AG09319 (cell line): Measurements from ENCODE around the gene DIP2C.

Source experiments
- DNase-seq: peaks from one replicate; pipeline ENCODE4 v3.0.0-alpha.2; 2010; ENCODE audit warnings: low read depth; ENCODE audit errors: extremely low read depth
- TF ChIP-seq, protein P1 (sequence below): IDR thresholded peaks from 2 replicates; pipeline ENCODE4 v1.5.1; 2011; ENCODE audit warnings: low read depth, mild to moderate bottlenecking, inconsistent platforms, low read length, moderate library complexity

The DIP2C gene

DNA sequence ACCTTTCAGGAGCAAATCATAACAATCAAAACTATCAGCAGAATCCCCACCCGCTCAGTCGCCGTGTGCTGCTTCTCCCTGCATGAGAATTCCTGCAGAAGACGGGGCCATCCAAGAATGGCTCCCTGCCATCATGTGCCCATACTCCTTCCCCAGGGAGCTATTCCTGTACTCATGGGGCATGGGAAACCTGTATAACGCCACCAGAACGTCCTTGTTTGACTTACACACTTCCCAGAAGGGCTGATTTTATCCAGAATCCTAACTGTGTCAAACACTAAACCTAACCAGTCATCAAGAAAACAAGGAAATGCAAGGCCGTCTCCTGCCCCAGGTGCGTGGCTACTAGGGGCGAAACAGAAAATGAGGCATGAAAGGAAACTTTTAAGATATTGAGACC is 16.0 kb downstream of the DIP2C start:
- DNase-seq = no peak

DNA sequence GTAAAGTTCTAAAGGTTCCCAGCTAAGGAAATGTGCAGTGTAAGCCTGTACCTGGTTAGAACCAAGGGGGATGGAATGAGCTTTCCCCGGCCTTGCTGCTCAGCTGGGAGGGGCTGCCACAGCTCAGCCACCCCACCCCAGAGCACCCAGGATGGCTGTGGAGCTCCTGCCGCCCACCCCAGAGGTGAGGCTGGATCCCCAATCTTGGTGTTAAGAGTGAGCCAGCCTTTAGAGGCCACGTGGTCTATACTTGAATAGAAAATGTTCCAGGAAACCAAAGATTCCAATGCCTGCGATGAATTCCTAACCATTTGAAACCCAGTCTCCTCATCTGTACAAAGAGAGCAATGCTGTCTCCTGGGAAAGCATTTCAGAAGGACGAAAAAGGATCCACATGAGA is 16.5 kb downstream of the DIP2C start:
- TF ChIP-seq, protein P1, sequence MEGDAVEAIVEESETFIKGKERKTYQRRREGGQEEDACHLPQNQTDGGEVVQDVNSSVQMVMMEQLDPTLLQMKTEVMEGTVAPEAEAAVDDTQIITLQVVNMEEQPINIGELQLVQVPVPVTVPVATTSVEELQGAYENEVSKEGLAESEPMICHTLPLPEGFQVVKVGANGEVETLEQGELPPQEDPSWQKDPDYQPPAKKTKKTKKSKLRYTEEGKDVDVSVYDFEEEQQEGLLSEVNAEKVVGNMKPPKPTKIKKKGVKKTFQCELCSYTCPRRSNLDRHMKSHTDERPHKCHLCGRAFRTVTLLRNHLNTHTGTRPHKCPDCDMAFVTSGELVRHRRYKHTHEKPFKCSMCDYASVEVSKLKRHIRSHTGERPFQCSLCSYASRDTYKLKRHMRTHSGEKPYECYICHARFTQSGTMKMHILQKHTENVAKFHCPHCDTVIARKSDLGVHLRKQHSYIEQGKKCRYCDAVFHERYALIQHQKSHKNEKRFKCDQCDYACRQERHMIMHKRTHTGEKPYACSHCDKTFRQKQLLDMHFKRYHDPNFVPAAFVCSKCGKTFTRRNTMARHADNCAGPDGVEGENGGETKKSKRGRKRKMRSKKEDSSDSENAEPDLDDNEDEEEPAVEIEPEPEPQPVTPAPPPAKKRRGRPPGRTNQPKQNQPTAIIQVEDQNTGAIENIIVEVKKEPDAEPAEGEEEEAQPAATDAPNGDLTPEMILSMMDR = no peak
- no peak for DNase-seq

More for the DNA sequence above, 16.0 kb downstream of the DIP2C start:
- TF ChIP-seq, protein P1 = no peak

DNA sequence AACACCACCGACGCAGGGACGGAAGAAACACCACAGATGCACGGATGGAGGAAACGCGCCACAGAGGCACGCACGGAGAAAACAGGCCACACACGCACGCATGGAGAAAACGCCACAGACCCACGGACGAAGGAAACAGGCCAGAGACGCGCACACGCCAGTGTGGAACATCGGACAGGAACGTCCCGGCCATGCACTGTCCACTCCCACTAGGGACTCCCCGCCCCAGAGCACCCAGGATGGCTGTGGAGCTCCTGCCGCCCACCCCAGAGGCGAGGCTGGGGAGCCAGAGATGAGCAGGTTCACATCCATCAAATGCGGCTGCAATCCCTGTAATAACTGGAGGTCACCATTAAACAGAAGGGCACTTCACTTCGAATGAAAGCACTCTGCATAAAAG is 17.3 kb downstream of the DIP2C start:
- TF ChIP-seq, protein P1 = no peak
- no peak for DNase-seq

DNA sequence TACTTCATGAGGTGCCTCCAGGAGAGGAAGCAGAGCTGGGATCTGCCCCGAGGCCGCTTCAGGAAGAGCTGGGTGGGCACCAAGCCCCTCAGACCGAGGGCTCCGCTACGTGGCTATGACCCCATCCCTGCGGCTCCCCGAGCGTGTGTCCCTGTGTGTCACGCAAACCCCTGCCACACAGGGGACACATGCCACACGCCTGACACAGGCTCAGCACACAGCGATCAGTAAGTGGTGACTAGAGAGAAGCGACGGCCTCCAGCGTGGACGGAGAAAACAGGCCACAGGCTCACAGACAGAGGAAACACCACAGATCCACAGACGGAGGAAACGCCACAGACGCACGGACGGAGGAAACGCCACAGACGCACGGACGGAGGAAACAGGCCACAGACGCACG is 18.5 kb downstream of the DIP2C start:
- TF ChIP-seq, protein P1 = no peak
- DNase-seq = no peak

DNA sequence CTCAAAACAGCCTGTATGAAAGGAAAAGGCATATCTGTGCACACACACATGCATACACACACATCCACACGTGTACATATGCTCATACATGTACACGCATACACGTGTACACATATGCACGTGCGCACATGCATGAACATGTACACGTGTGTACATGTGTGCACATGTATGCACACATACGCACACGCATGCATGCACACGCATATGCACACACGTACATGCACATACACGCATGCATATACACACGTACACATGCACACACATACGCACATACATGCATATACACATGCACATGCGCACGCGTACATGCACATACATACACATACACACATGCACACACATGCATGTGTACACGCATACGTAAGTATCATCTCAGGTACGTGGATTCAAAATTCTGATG is 19.4 kb downstream of the DIP2C start:
- no peak for DNase-seq

DNA sequence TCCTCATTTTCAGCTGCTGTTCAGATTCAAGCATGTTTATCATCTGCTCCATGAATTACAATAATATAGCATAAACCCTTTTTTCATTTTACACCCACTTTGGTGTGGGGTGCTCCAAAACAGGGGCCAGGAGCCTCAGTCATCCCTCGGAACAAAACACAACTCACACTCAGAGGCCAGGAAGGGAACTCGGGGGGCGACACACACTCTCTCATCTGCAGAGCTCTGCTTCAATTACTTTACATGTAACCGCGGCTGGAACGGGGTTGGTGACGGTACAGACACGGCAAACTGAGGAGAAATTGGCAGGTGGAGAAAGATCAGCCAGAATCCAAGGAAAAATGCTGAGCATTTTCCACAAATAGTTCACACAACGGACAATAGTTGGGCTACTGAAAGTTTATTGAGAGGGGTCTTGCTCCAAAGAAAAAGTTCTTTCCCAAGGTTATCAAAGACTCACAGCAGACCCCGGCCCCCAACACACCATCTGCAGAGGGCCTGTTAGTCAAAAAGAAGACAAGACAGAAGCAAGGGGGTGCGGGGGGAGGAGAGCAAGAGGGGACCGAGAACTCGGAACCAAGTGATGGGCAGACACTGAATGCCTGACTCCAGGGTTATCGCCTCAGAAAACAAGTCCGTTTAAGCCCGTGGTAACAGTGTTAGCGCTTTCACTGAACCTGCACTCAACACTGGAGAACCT is 20.5 kb downstream of the DIP2C start:
- DNase-seq = no peak
- TF ChIP-seq, protein P1 = no peak

More for the DNA sequence above, 19.4 kb downstream of the DIP2C start:
- TF ChIP-seq, protein P1 = no peak

DNA sequence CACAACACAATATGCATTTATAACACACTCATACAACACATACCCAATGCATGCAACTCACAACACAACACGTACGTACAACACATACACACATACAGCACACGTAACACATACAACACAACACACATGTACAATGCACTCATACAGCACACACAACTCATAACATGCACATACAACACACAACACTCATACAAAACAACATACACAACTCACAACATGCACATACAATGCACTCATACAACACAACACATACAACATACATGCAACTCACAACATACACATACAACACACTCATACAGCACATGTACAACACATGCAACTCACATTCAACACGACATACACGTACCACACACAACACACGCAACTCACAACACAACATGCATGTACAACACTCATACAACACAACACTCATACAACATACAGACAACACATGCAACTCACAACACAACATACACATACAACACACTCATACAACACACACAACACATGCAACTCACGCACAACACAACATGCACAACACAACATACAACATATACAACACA is 21.8 kb downstream of the DIP2C start:
- TF ChIP-seq, protein P1 = no peak

More for the DNA sequence above, 21.8 kb downstream of the DIP2C start:
- no peak for DNase-seq
